ENCODE results near the gene PYGL. TPM values are rescaled to one million over a fixed set of nuclear protein-coding genes. Genes with fewer than 3 reads are reported as not detected.
A peak's percentile ranks its signal among the peaks of the same experiment; 100 is the strongest.

PYGL gene
- total RNA-seq: 116 and 123 TPM in 2 replicates

GRCh38 chr14:50943943-50944646 lies at the start of gene PYGL:
PYGL (minus strand) TSS chr14:50944483; CDS start chr14:50944403, 80 bp downstream.
- H4K20me1 ChIP-seq (ENCODE audit: insufficient read depth, low read length): peaks cover 2% of the 10 kb centered on the region
- H2AFZ ChIP-seq (ENCODE audit: low read length): peak within 1 kb of the TSS; percentile 84
- H3K4me1 ChIP-seq (ENCODE audit: insufficient read depth, low read length): peaks cover 23% of the 10 kb centered on the region
- H3K4me3 ChIP-seq (ENCODE audit: insufficient read depth, low read length): peak within 1 kb of the TSS; percentile 86
- H3K36me3 ChIP-seq (ENCODE audit: insufficient read depth, low read length): peaks cover 10% of the 10 kb centered on the region
- H3K79me2 ChIP-seq (ENCODE audit: insufficient read depth, low read length): peaks cover 2% of the 10 kb centered on the region
- H3K4me2 ChIP-seq (ENCODE audit: insufficient read depth, low read length): peak within 1 kb of the TSS; percentile 100
- DNase-seq (ENCODE audit: insufficient read length, low spot score, missing footprints): peak; percentile 94
- no peaks in the 10 kb centered on the region for H3K27me3 ChIP-seq (ENCODE audit: insufficient read depth, low read length)
- no peak for TF ChIP-seq CTCF (IDR thresholded peaks at IDR 0.05; ENCODE audit: extremely low read depth, low read depth, low read length)
- H3K27ac ChIP-seq (ENCODE audit: low read depth, low read length): peak within 1 kb of the TSS; percentile 80
- H3K9me3 ChIP-seq (ENCODE audit: low read depth, low read length): no peaks in the 10 kb centered on the region

GRCh38 chr14:50985859-50986331 lies 41.6 kb upstream of the PYGL start:
- H2AFZ ChIP-seq (ENCODE audit: low read length): no peak overlapping the region
- H3K4me2 ChIP-seq (ENCODE audit: insufficient read depth, low read length): no peak overlapping the region
- no peaks in the 10 kb centered on the region for H3K79me2 ChIP-seq (ENCODE audit: insufficient read depth, low read length)
- no peaks in the 10 kb centered on the region for H3K4me1 ChIP-seq (ENCODE audit: insufficient read depth, low read length)
- H3K4me3 ChIP-seq (ENCODE audit: insufficient read depth, low read length): no peak overlapping the region
- H3K27me3 ChIP-seq (ENCODE audit: insufficient read depth, low read length): peaks cover 18% of the 10 kb centered on the region
- no peak for DNase-seq (ENCODE audit: insufficient read length, low spot score, missing footprints)
- H3K27ac ChIP-seq (ENCODE audit: low read depth, low read length): no peak overlapping the region
- no peaks in the 10 kb centered on the region for H3K36me3 ChIP-seq (ENCODE audit: insufficient read depth, low read length)
- H4K20me1 ChIP-seq (ENCODE audit: insufficient read depth, low read length): no peaks in the 10 kb centered on the region
- no peak for TF ChIP-seq CTCF (IDR thresholded peaks at IDR 0.05; ENCODE audit: extremely low read depth, low read depth, low read length)
- no peaks in the 10 kb centered on the region for H3K9me3 ChIP-seq (ENCODE audit: low read depth, low read length)

GRCh38 chr14:50985124-50985858 lies 41.0 kb upstream of the PYGL start:
- Histone ChIP-seq H2AFZ (ENCODE audit: low read length) (peak overlapping the region; percentile 12), H3K79me2 (ENCODE audit: insufficient read depth, low read length) (no peaks in the 10 kb centered on the region), H3K4me1 (ENCODE audit: insufficient read depth, low read length) (no peaks in the 10 kb centered on the region), H4K20me1 (ENCODE audit: insufficient read depth, low read length) (no peaks in the 10 kb centered on the region), H3K36me3 (ENCODE audit: insufficient read depth, low read length) (no peaks in the 10 kb centered on the region), H3K4me3 (ENCODE audit: insufficient read depth, low read length) (no peak overlapping the region), H3K27ac (ENCODE audit: low read depth, low read length) (no peak overlapping the region), H3K4me2 (ENCODE audit: insufficient read depth, low read length) (peak overlapping the region; percentile 19), H3K9me3 (ENCODE audit: low read depth, low read length) (no peaks in the 10 kb centered on the region), H3K27me3 (ENCODE audit: insufficient read depth, low read length) (peaks cover 21% of the 10 kb centered on the region)
- DNase-seq (ENCODE audit: insufficient read length, low spot score, missing footprints): no peak
- TF ChIP-seq CTCF (IDR thresholded peaks at IDR 0.05; ENCODE audit: extremely low read depth, low read depth, low read length): no peak
